ENCODE measurements around the gene YWHAH. TPM values are rescaled to one million over a fixed set of nuclear protein-coding genes. Genes with fewer than 3 reads are reported as not detected.

The YWHAH gene
- total RNA-seq (10 to 100 TPM; 24.4 to 26.1 TPM), total RNA-seq (10.6 to 135 (median 36.7) reads per million in 172 experiments)
- 52.8 TPM for polyA plus RNA-seq (2013, experiment 1 of 2)
- 59.2 TPM for polyA plus RNA-seq (2013, experiment 2 of 2)

DNA sequence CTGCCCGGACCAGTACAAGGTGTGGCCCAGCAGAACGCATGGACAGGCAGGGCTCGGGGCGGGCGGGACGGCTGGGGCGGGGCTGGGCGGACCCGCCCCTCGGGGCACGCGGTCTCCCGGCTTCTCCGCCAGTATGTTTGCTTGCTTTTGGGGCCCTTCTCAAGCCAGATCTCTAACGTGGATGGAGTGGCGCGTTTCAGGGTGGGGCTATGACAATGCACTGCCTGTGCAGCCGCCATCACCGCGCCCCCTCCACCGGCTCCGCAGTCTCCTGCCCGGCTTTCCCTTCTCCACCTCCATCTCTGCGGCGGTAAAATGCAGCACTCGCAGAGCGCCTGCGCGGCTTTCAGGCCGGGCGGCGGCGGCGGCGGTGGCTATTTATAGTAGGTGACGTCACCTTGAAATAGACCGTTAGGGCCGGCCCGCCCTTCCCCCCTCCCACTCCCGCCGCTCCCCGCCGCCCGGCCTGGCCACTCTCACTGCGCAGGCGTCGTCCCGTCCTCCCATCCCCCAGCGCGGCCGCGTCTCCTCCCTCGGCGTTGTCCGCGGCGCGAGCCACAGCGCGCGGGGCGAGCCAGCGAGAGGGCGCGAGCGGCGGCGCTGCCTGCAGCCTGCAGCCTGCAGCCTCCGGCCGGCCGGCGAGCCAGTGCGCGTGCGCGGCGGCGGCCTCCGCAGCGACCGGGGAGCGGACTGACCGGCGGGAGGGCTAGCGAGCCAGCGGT lies at the start of gene YWHAH:
Gene YWHAH, plus strand, starts transcription at position 558 of the 722 bp plus-strand sequence. CDS start 199 bp downstream, outside the sequence.
- intact Hi-C loops (cut with DNase I, micrococcal nuclease) = loop anchor here (1.0 to 10.0 kb wide), 7 partner anchors 26 to 1349 kb away; partner anchors contain the start of genes PES1 (in 1 of the 2), PRR14L (in 1 of the 2) and SFI1 (in 1 of the 2)
- peak; percentile 65 for ATAC-seq (ENCODE audit: poor library complexity)

GRCh38 chr22:31895411-31896123 lies 48.8 kb upstream of the YWHAH start:
- no peak overlapping the region for H3K4me3 Mint-ChIP-seq
- peaks cover 44% of the 10 kb centered on the region for H3K36me3 ChIP-seq (ENCODE audit: insufficient read depth, low read length)
- H3K27me3 ChIP-seq (ENCODE audit: control insufficient read depth in 1 of 2, insufficient read depth in 2 of 2, low read length in 2 of 2) = no peaks in the 10 kb centered on the region
- no peaks in the 10 kb centered on the region for H3K4me1 Mint-ChIP-seq (ENCODE audit: low read depth)
- H3K9me3 Mint-ChIP-seq = no peaks in the 10 kb centered on the region
- no peak for DNase-seq
- TF ChIP-seq, protein P1, sequence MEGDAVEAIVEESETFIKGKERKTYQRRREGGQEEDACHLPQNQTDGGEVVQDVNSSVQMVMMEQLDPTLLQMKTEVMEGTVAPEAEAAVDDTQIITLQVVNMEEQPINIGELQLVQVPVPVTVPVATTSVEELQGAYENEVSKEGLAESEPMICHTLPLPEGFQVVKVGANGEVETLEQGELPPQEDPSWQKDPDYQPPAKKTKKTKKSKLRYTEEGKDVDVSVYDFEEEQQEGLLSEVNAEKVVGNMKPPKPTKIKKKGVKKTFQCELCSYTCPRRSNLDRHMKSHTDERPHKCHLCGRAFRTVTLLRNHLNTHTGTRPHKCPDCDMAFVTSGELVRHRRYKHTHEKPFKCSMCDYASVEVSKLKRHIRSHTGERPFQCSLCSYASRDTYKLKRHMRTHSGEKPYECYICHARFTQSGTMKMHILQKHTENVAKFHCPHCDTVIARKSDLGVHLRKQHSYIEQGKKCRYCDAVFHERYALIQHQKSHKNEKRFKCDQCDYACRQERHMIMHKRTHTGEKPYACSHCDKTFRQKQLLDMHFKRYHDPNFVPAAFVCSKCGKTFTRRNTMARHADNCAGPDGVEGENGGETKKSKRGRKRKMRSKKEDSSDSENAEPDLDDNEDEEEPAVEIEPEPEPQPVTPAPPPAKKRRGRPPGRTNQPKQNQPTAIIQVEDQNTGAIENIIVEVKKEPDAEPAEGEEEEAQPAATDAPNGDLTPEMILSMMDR (IDR thresholded peaks at IDR 0.05) = no peak
- H3K4me1 ChIP-seq (ENCODE audit: insufficient read depth, low read length) = no peaks in the 10 kb centered on the region
- CTCF ChIA-PET = no interaction called here
- no peak for ATAC-seq (ENCODE audit: poor library complexity)
- H3K4me3 ChIP-seq (ENCODE audit: low read length) = no peak overlapping the region
- H3K27ac Mint-ChIP-seq = no peak overlapping the region
- intact Hi-C loops (cut with DNase I, micrococcal nuclease) = no loop called here
- POLR2A ChIA-PET = no interaction called here
- no peaks in the 10 kb centered on the region for H3K9me3 ChIP-seq (ENCODE audit: control insufficient read depth in 1 of 2, insufficient read depth in 1 of 2, low read length in 2 of 2)
- no peaks in the 10 kb centered on the region for H3K27me3 Mint-ChIP-seq
- peaks cover 47% of the 10 kb centered on the region for H3K36me3 Mint-ChIP-seq (ENCODE audit: low read depth)
- no peak overlapping the region for H3K27ac ChIP-seq (ENCODE audit: low read depth in 1 of 2, low read length in 2 of 2)

More for the DNA sequence above, at the start of gene YWHAH:
- H3K4me1 ChIP-seq (ENCODE audit: insufficient read depth, low read length) = peaks cover 27% of the 10 kb centered on the region
- peak within 1 kb of the TSS; percentile 73 for H3K4me3 ChIP-seq (ENCODE audit: low read length)
- TF ChIP-seq, protein P1 (IDR thresholded peaks at IDR 0.05) = no peak
- Mint-ChIP-seq H3K27ac (no peak within 1 kb of the TSS), H3K4me3 (peak within 1 kb of the TSS; percentile 94), H3K27me3 (no peaks in the 10 kb centered on the region), H3K9me3 (no peaks in the 10 kb centered on the region), H3K36me3 (ENCODE audit: low read depth) (peaks cover 11% of the 10 kb centered on the region), H3K4me1 (ENCODE audit: low read depth) (peaks cover 19% of the 10 kb centered on the region)
- H3K27ac ChIP-seq (ENCODE audit: low read depth in 1 of 2, low read length in 2 of 2) = peak within 1 kb of the TSS; percentile 77 to 84
- H3K27me3 ChIP-seq (ENCODE audit: control insufficient read depth in 1 of 2, insufficient read depth in 2 of 2, low read length in 2 of 2) = no peaks in the 10 kb centered on the region
- ChIA-PET CTCF (interaction anchor here (1.5 to 1.9 kb wide), 3 partner anchors 26 to 278 kb away, joined by 3 to 10 read pairs (median 9); no protein-coding TSS in a partner anchor), POLR2A (interaction anchor here (6.1 kb wide), 1 partner anchor 13 kb away, joined by 48 read pairs; no protein-coding TSS in a partner anchor)
- no peaks in the 10 kb centered on the region for H3K9me3 ChIP-seq (ENCODE audit: control insufficient read depth in 1 of 2, insufficient read depth in 1 of 2, low read length in 2 of 2)
- peaks cover 8% of the 10 kb centered on the region for H3K36me3 ChIP-seq (ENCODE audit: insufficient read depth, low read length)
- DNase-seq = peak; percentile 72 to 93 (median 81)

DNA sequence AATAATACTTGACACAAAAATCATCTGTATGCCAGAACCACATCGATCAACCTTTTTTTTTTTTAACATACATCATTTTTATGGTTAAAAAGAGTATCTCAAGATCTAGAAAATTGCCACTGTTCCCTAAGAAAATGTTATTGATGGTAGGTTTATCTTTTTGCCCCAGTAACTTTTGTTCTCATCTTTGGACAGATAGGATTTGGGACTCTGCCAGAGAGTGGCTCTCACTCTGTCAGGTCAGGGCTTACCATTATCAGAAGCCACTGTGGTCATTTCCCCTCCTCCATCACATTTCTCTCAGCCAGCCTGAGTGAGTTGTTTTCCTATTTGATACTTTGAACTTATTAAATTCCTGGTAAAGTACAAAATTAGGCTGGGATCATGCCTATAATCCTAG lies 47.9 kb upstream of the YWHAH start:
- intact Hi-C loops (cut with DNase I, micrococcal nuclease) = no loop called here
- POLR2A ChIA-PET = no interaction called here
- no peak overlapping the region for H3K27ac Mint-ChIP-seq
- no peaks in the 10 kb centered on the region for H3K9me3 Mint-ChIP-seq
- no peak overlapping the region for H3K4me3 ChIP-seq (ENCODE audit: low read length)
- H3K27me3 ChIP-seq (ENCODE audit: control insufficient read depth in 1 of 2, insufficient read depth in 2 of 2, low read length in 2 of 2) = no peaks in the 10 kb centered on the region
- peaks cover 45% of the 10 kb centered on the region for H3K36me3 Mint-ChIP-seq (ENCODE audit: low read depth)
- ATAC-seq (ENCODE audit: poor library complexity) = no peak
- TF ChIP-seq, protein P1 (IDR thresholded peaks at IDR 0.05) = no peak
- CTCF ChIA-PET = no interaction called here
- H3K27me3 Mint-ChIP-seq = no peaks in the 10 kb centered on the region
- no peak for DNase-seq
- no peak overlapping the region for H3K4me3 Mint-ChIP-seq
- H3K4me1 ChIP-seq (ENCODE audit: insufficient read depth, low read length) = no peaks in the 10 kb centered on the region
- no peaks in the 10 kb centered on the region for H3K4me1 Mint-ChIP-seq (ENCODE audit: low read depth)
- peaks cover 42% of the 10 kb centered on the region for H3K36me3 ChIP-seq (ENCODE audit: insufficient read depth, low read length)
- no peak overlapping the region for H3K27ac ChIP-seq (ENCODE audit: low read depth in 1 of 2, low read length in 2 of 2)
- H3K9me3 ChIP-seq (ENCODE audit: control insufficient read depth in 1 of 2, insufficient read depth in 1 of 2, low read length in 2 of 2) = no peaks in the 10 kb centered on the region

Data from CD4-positive, alpha-beta T cell (primary cell).